Measurements from ENCODE around the gene TMEM161B. TPM values are rescaled to one million over a fixed set of nuclear protein-coding genes. Genes with fewer than 3 reads are reported as not detected.
A peak's percentile ranks its signal among the peaks of the same experiment; 100 is the strongest.

Gene TMEM161B
- 24.2 and 56.3 TPM in 2 replicates for total RNA-seq (2014; rRNA removed; shearing (Covaris generic); ENCODE audit: low replicate concordance)

GRCh38 chr5:88268385-88269184, at the start of gene TMEM161B:
Gene TMEM161B (minus strand): TSS chr5:88268845. CDS start chr5:88268723, 122 bp downstream.
- peak; percentile 99 for DNase-seq
- Histone ChIP-seq H3K4me3 (ENCODE audit: low read length) (peak within 1 kb of the TSS; percentile 100), H3K4me2 (ENCODE audit: low read depth, low read length, poor library complexity, severe bottlenecking) (peak within 1 kb of the TSS; percentile 81), H3K9me2 (replicated peaks; ENCODE audit: insufficient read depth, low read length) (no peaks in the 10 kb centered on the region), H3K27me3 (ENCODE audit: low read length) (no peaks in the 10 kb centered on the region), H3K36me3 (ENCODE audit: insufficient read depth, low read length) (peaks cover 51% of the 10 kb centered on the region), H3K9me3 (ENCODE audit: low read length) (no peaks in the 10 kb centered on the region), H2AFZ (ENCODE audit: low read length) (peak within 1 kb of the TSS; percentile 90), H3K27ac (ENCODE audit: low read length) (peak within 1 kb of the TSS; percentile 65; the same call in 1 of the 2 replicates), H3K9ac (ENCODE audit: low read length) (peak within 1 kb of the TSS; percentile 98), H4K20me1 (ENCODE audit: insufficient read depth, low read depth, low read length) (peaks cover 13% of the 10 kb centered on the region; the same call in 1 of the 2 replicates), H3K4me1 (ENCODE audit: low read length) (peaks cover 36% of the 10 kb centered on the region), H3K79me2 (ENCODE audit: low read length) (peaks cover 94% of the 10 kb centered on the region)

- Histone ChIP-seq H3K4me1 (ENCODE audit: low read length) (no peaks in the 10 kb centered on the region), H3K27ac (ENCODE audit: low read length) (no peak overlapping the region), H3K27me3 (ENCODE audit: low read length) (no peaks in the 10 kb centered on the region), H3K4me2 (ENCODE audit: low read depth, low read length, poor library complexity, severe bottlenecking) (no peak overlapping the region), H3K4me3 (ENCODE audit: low read length) (no peak overlapping the region), H2AFZ (ENCODE audit: low read length) (no peak overlapping the region), H3K36me3 (ENCODE audit: insufficient read depth, low read length) (no peaks in the 10 kb centered on the region), H3K79me2 (ENCODE audit: low read length) (no peaks in the 10 kb centered on the region), H3K9me3 (ENCODE audit: low read length) (no peaks in the 10 kb centered on the region), H4K20me1 (ENCODE audit: insufficient read depth, low read depth, low read length) (no peaks in the 10 kb centered on the region), H3K9ac (ENCODE audit: low read length) (no peak overlapping the region), H3K9me2 (replicated peaks; ENCODE audit: insufficient read depth, low read length) (no peaks in the 10 kb centered on the region)
- DNase-seq = no peak
These were observed 35.7 kb upstream of the TMEM161B start for GRCh38 chr5:88304356-88304755.

GRCh38 chr5:88298425-88298824, 29.8 kb upstream of the TMEM161B start:
- no peak overlapping the region for H3K4me2 ChIP-seq (ENCODE audit: low read depth, low read length, poor library complexity, severe bottlenecking)
- DNase-seq = no peak
- H3K79me2 ChIP-seq (ENCODE audit: low read length) = no peaks in the 10 kb centered on the region
- no peak overlapping the region for H3K4me3 ChIP-seq (ENCODE audit: low read length)
- no peaks in the 10 kb centered on the region for H3K4me1 ChIP-seq (ENCODE audit: low read length)
- H4K20me1 ChIP-seq (ENCODE audit: insufficient read depth, low read depth, low read length) = no peaks in the 10 kb centered on the region
- no peak overlapping the region for H2AFZ ChIP-seq (ENCODE audit: low read length)
- no peak overlapping the region for H3K9ac ChIP-seq (ENCODE audit: low read length)
- H3K9me3 ChIP-seq (ENCODE audit: low read length) = no peaks in the 10 kb centered on the region
- H3K27ac ChIP-seq (ENCODE audit: low read length) = no peak overlapping the region
- H3K9me2 ChIP-seq (replicated peaks; ENCODE audit: insufficient read depth, low read length) = no peaks in the 10 kb centered on the region
- no peaks in the 10 kb centered on the region for H3K36me3 ChIP-seq (ENCODE audit: insufficient read depth, low read length)
- no peaks in the 10 kb centered on the region for H3K27me3 ChIP-seq (ENCODE audit: low read length)

- Histone ChIP-seq H4K20me1 (ENCODE audit: insufficient read depth, low read depth, low read length) (no peaks in the 10 kb centered on the region), H3K4me3 (ENCODE audit: low read length) (no peak overlapping the region), H3K9me2 (replicated peaks; ENCODE audit: insufficient read depth, low read length) (no peaks in the 10 kb centered on the region), H3K4me1 (ENCODE audit: low read length) (no peaks in the 10 kb centered on the region), H3K27me3 (ENCODE audit: low read length) (no peaks in the 10 kb centered on the region), H2AFZ (ENCODE audit: low read length) (no peak overlapping the region), H3K9ac (ENCODE audit: low read length) (no peak overlapping the region), H3K4me2 (ENCODE audit: low read depth, low read length, poor library complexity, severe bottlenecking) (no peak overlapping the region), H3K27ac (ENCODE audit: low read length) (no peak overlapping the region), H3K79me2 (ENCODE audit: low read length) (no peaks in the 10 kb centered on the region), H3K9me3 (ENCODE audit: low read length) (no peaks in the 10 kb centered on the region), H3K36me3 (ENCODE audit: insufficient read depth, low read length) (peaks cover 5% of the 10 kb centered on the region; the same call in 1 of the 2 replicates)
- no peak for DNase-seq
These were observed 22.2 kb upstream of the TMEM161B start for GRCh38 chr5:88290801-88291200.

GRCh38 chr5:88288528-88289197, 20.0 kb upstream of the TMEM161B start:
- no peaks in the 10 kb centered on the region for H3K79me2 ChIP-seq (ENCODE audit: low read length)
- no peaks in the 10 kb centered on the region for H3K4me1 ChIP-seq (ENCODE audit: low read length)
- no peak overlapping the region for H3K4me3 ChIP-seq (ENCODE audit: low read length)
- DNase-seq = no peak
- no peak overlapping the region for H2AFZ ChIP-seq (ENCODE audit: low read length)
- H3K9me3 ChIP-seq (ENCODE audit: low read length) = no peaks in the 10 kb centered on the region
- H3K27me3 ChIP-seq (ENCODE audit: low read length) = no peaks in the 10 kb centered on the region
- H3K36me3 ChIP-seq (ENCODE audit: insufficient read depth, low read length) = peaks cover 5% of the 10 kb centered on the region; the same call in 1 of the 2 replicates
- no peaks in the 10 kb centered on the region for H4K20me1 ChIP-seq (ENCODE audit: insufficient read depth, low read depth, low read length)
- H3K9me2 ChIP-seq (replicated peaks; ENCODE audit: insufficient read depth, low read length) = no peaks in the 10 kb centered on the region
- H3K9ac ChIP-seq (ENCODE audit: low read length) = no peak overlapping the region
- no peak overlapping the region for H3K27ac ChIP-seq (ENCODE audit: low read length)
- H3K4me2 ChIP-seq (ENCODE audit: low read depth, low read length, poor library complexity, severe bottlenecking) = no peak overlapping the region

- H3K36me3 ChIP-seq (ENCODE audit: insufficient read depth, low read length) = peaks cover 5% of the 10 kb centered on the region; the same call in 1 of the 2 replicates
- no peaks in the 10 kb centered on the region for H3K9me3 ChIP-seq (ENCODE audit: low read length)
- H3K9me2 ChIP-seq (replicated peaks; ENCODE audit: insufficient read depth, low read length) = no peaks in the 10 kb centered on the region
These were observed 19.3 kb upstream of the TMEM161B start for GRCh38 chr5:88287846-88288527.

GRCh38 chr5:88287302-88287701, 18.7 kb upstream of the TMEM161B start:
- no peaks in the 10 kb centered on the region for H4K20me1 ChIP-seq (ENCODE audit: insufficient read depth, low read depth, low read length)
- H3K9me2 ChIP-seq (replicated peaks; ENCODE audit: insufficient read depth, low read length) = no peaks in the 10 kb centered on the region
- H3K79me2 ChIP-seq (ENCODE audit: low read length) = no peaks in the 10 kb centered on the region
- DNase-seq = no peak
- H3K36me3 ChIP-seq (ENCODE audit: insufficient read depth, low read length) = peaks cover 7% of the 10 kb centered on the region; the same call in 1 of the 2 replicates
- no peak overlapping the region for H3K9ac ChIP-seq (ENCODE audit: low read length)
- no peaks in the 10 kb centered on the region for H3K27me3 ChIP-seq (ENCODE audit: low read length)
- H3K4me2 ChIP-seq (ENCODE audit: low read depth, low read length, poor library complexity, severe bottlenecking) = no peak overlapping the region
- H3K4me3 ChIP-seq (ENCODE audit: low read length) = no peak overlapping the region
- H2AFZ ChIP-seq (ENCODE audit: low read length) = no peak overlapping the region
- H3K4me1 ChIP-seq (ENCODE audit: low read length) = no peaks in the 10 kb centered on the region
- no peak overlapping the region for H3K27ac ChIP-seq (ENCODE audit: low read length)
- no peaks in the 10 kb centered on the region for H3K9me3 ChIP-seq (ENCODE audit: low read length)

More at GRCh38 chr5:88287846-88288527, 19.3 kb upstream of the TMEM161B start:
- Histone ChIP-seq H4K20me1 (ENCODE audit: insufficient read depth, low read depth, low read length) (no peaks in the 10 kb centered on the region), H3K4me1 (ENCODE audit: low read length) (no peaks in the 10 kb centered on the region), H3K79me2 (ENCODE audit: low read length) (no peaks in the 10 kb centered on the region), H3K27ac (ENCODE audit: low read length) (no peak overlapping the region), H3K4me2 (ENCODE audit: low read depth, low read length, poor library complexity, severe bottlenecking) (no peak overlapping the region), H3K27me3 (ENCODE audit: low read length) (no peaks in the 10 kb centered on the region), H3K4me3 (ENCODE audit: low read length) (no peak overlapping the region), H2AFZ (ENCODE audit: low read length) (no peak overlapping the region), H3K9ac (ENCODE audit: low read length) (no peak overlapping the region)
- DNase-seq = no peak

GRCh38 chr5:88283690-88284089, 15.0 kb upstream of the TMEM161B start:
- Histone ChIP-seq H3K4me2 (ENCODE audit: low read depth, low read length, poor library complexity, severe bottlenecking) (no peak overlapping the region), H3K9me3 (ENCODE audit: low read length) (no peaks in the 10 kb centered on the region), H3K36me3 (ENCODE audit: insufficient read depth, low read length) (peaks cover 11% of the 10 kb centered on the region; the same call in 1 of the 2 replicates), H3K4me1 (ENCODE audit: low read length) (no peaks in the 10 kb centered on the region), H3K27ac (ENCODE audit: low read length) (no peak overlapping the region), H3K4me3 (ENCODE audit: low read length) (no peak overlapping the region), H3K79me2 (ENCODE audit: low read length) (no peaks in the 10 kb centered on the region), H3K27me3 (ENCODE audit: low read length) (no peaks in the 10 kb centered on the region), H3K9me2 (replicated peaks; ENCODE audit: insufficient read depth, low read length) (no peaks in the 10 kb centered on the region), H2AFZ (ENCODE audit: low read length) (no peak overlapping the region), H4K20me1 (ENCODE audit: insufficient read depth, low read depth, low read length) (no peaks in the 10 kb centered on the region), H3K9ac (ENCODE audit: low read length) (no peak overlapping the region)
- no peak for DNase-seq

Measured in Karpas-422 (cell line).